Fibroblast of pulmonary artery (primary cell): Measurements from ENCODE around the gene COL11A1.

Experiments
- DNase-seq: peaks from one replicate; pipeline ENCODE4 v3.0.0-alpha.2; 2010; ENCODE audit warnings: low read depth
- H3K4me3 ChIP-seq: replicated peaks from 2 replicates; pipeline ENCODE4 v1.5.1; 2011; ENCODE audit warnings: low read depth, mild to moderate bottlenecking, control low read depth, low read length, moderate library complexity
- TF ChIP-seq, protein P1 (sequence below): IDR thresholded peaks from 2 replicates; pipeline ENCODE4 v1.5.1; 2011; ENCODE audit warnings: mild to moderate bottlenecking, control low read depth, low read length, inconsistent platforms; ENCODE audit errors: missing control alignments

Gene COL11A1

GRCh38 chr1:102970496-102971078 lies 137.7 kb downstream of the COL11A1 start:
- DNase-seq, result peak; percentile 86
- no peak overlapping the region for H3K4me3 ChIP-seq
- TF ChIP-seq, protein P1, sequence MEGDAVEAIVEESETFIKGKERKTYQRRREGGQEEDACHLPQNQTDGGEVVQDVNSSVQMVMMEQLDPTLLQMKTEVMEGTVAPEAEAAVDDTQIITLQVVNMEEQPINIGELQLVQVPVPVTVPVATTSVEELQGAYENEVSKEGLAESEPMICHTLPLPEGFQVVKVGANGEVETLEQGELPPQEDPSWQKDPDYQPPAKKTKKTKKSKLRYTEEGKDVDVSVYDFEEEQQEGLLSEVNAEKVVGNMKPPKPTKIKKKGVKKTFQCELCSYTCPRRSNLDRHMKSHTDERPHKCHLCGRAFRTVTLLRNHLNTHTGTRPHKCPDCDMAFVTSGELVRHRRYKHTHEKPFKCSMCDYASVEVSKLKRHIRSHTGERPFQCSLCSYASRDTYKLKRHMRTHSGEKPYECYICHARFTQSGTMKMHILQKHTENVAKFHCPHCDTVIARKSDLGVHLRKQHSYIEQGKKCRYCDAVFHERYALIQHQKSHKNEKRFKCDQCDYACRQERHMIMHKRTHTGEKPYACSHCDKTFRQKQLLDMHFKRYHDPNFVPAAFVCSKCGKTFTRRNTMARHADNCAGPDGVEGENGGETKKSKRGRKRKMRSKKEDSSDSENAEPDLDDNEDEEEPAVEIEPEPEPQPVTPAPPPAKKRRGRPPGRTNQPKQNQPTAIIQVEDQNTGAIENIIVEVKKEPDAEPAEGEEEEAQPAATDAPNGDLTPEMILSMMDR, result peak; percentile 63

DNA sequence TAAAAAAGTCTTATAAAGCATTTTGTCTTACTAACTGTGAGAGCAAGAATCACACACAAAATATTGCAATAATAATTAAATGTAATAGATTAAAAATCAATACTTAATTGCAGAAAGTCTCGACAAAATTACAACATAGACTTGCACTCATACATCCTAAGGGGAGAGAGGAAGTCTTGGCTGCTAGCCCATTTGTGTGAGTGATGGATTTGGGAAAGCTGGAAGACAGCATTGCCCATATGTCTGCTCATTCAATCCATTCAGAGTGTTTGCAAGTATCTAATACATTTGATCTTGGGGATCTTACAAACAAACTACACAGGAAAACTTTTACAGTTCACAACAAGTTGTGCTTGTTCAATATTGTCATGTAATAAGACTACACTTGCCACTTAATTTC lies 140.5 kb downstream of the COL11A1 start:
- peak; percentile 20 for DNase-seq
- H3K4me3 ChIP-seq, result no peak overlapping the region
- TF ChIP-seq, protein P1, result no peak

GRCh38 chr1:102961549-102961948 lies 146.8 kb downstream of the COL11A1 start:
- no peak overlapping the region for H3K4me3 ChIP-seq
- TF ChIP-seq, protein P1, result no peak
- DNase-seq, result no peak

DNA sequence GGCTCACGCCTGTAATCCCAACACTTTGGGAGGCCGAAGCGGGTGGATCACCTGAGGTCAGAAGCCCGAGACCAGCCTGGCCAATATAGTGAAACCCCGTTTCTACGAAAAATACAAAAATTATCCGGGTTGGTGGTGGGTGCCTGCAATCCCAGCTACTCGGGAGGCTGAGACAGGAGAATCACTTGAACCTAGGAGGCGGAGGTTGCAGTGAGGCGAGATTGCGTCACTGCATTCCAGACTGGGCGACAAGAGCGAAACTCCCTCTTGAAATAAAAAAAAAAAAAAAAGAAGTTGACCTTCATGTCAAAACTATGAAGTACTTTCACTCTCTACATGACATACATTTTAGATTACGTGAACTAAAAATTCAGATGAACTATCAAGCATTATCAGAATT lies 153.7 kb downstream of the COL11A1 start:
- TF ChIP-seq, protein P1, result no peak
- H3K4me3 ChIP-seq, result no peak overlapping the region
- no peak for DNase-seq

DNA sequence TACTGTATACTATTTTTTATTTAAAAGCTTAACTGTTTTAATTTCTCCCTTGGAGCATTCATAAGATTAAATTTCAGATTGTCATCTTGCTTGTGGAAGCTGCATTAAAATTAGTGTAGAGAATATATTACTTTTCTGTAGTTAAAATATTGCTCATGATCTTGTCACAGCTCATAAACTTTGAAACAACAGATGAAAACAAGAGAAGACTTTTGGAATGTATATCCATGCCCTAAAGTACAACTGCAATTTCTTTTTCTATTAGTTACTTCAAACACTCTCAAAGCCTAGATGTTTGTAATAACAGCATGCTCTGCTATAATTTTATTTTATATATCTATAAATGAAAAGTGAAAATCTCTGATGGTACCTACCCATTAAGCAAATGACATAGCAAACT lies 155.9 kb downstream of the COL11A1 start:
- H3K4me3 ChIP-seq, result no peak overlapping the region
- DNase-seq, result no peak
- TF ChIP-seq, protein P1, result no peak

DNA sequence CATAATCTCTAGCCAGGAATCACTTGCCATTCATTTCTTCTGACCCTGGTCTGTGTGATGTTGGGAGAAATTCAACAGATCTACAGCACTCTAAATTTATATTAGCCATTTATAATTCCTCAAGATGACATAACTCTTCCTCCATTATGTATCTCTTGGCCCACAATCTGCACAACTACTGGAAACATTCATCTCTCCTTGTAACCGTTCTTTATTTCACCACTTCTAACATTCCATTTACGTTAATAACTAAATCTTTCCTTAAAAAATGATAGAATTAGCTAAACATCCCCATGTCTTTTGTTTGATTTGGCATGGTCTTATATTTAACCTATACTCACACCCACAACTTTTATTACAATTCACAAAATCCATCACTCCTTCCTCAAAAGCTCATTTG lies 166.0 kb downstream of the COL11A1 start:
- TF ChIP-seq, protein P1, result no peak
- no peak for DNase-seq
- no peak overlapping the region for H3K4me3 ChIP-seq

- DNase-seq, result peak; percentile 0
- H3K4me3 ChIP-seq, result no peak overlapping the region
- TF ChIP-seq, protein P1, result no peak
These were observed 166.9 kb downstream of the COL11A1 start for GRCh38 chr1:102941366-102941947.
